NCI-H748 (cell line): ENCODE results near the gene CCDC124.

Experiments used
- DNase-seq: peaks from one replicate; lab custom pipeline; 2025; ENCODE audit not compliant: unreplicated experiment; lab: John Stamatoyannopoulos, UW

The CCDC124 gene

GRCh38 chr19:17933414-17934129 is 757 bp downstream of the CCDC124 start:
- no peak for DNase-seq

- no peak for DNase-seq
Measured at GRCh38 chr19:17936379-17936778, 3.6 kb downstream of the CCDC124 start.

GRCh38 chr19:17937371-17937900 is 4.6 kb downstream of the CCDC124 start:
- DNase-seq = no peak

GRCh38 chr19:17938092-17938845 is 5.5 kb downstream of the CCDC124 start:
- peak; percentile 40 for DNase-seq

- DNase-seq = no peak
Measured at GRCh38 chr19:17942181-17942580, 9.4 kb downstream of the CCDC124 start.

GRCh38 chr19:17942582-17943273 is 9.9 kb downstream of the CCDC124 start:
- DNase-seq = no peak

GRCh38 chr19:17943274-17944221 is 10.7 kb downstream of the CCDC124 start:
- DNase-seq = no peak

GRCh38 chr19:17944301-17944700 is 11.5 kb downstream of the CCDC124 start:
- no peak for DNase-seq

GRCh38 chr19:17946965-17947784 is 14.4 kb downstream of the CCDC124 start:
- peak; percentile 43 for DNase-seq

GRCh38 chr19:17947815-17948513 is 15.1 kb downstream of the CCDC124 start:
- peak; percentile 97 for DNase-seq

- DNase-seq = no peak
Measured at GRCh38 chr19:17948514-17948900, 15.7 kb downstream of the CCDC124 start.

GRCh38 chr19:17948931-17949930 is 16.4 kb downstream of the CCDC124 start:
- DNase-seq = peak; percentile 19

GRCh38 chr19:17949956-17950309 is 17.1 kb downstream of the CCDC124 start:
- peak; percentile 14 for DNase-seq

GRCh38 chr19:17950310-17951156 is 17.7 kb downstream of the CCDC124 start:
- peak; percentile 43 for DNase-seq

- DNase-seq = no peak
Measured at GRCh38 chr19:17951157-17951989, 18.6 kb downstream of the CCDC124 start.
